Activated CD8-positive, alpha-beta T cell treated with anti-CD3 and anti-CD28 coated beads for 36 hours (primary cell): Measurements from ENCODE around the gene PRKCB. TPM values are rescaled to one million over a fixed set of nuclear protein-coding genes. Genes with fewer than 3 reads are reported as not detected.
A peak's percentile ranks its signal among the peaks of the same experiment; 100 is the strongest.

Experiments used
- ATAC-seq: fragments of 200-7000 bp; cut with Tn5 transposase; one replicate; pipeline ENCODE4 v1.10.0; 2021; ENCODE audit warnings: mild to moderate bottlenecking, moderate library complexity
- CTCF ChIA-PET: fragments of 350-600 bp; sonication (Branson Sonifier 250); formaldehyde crosslinking; loops from one replicate; lab custom pipeline; 2021; ENCODE audit warnings: antibody characterized with exemption; lab: Charles Lee
- POLR2A ChIA-PET: fragments of 350-600 bp; sonication (Branson Sonifier 250); formaldehyde crosslinking; loops from one replicate; lab custom pipeline; 2021; ENCODE audit warnings: antibody characterized with exemption; lab: Charles Lee
- DNase-seq: peaks from one replicate; pipeline ENCODE4 v3.0.0-alpha.2; 2020
- H3K27ac Mint-ChIP-seq: one replicate; pipeline ENCODE4 v1.8.0; 2021; ENCODE audit warnings: mild to moderate bottlenecking, mixed read lengths
- H3K27me3 Mint-ChIP-seq: one replicate; pipeline ENCODE4 v1.8.0; 2021; ENCODE audit warnings: mixed read lengths
- H3K36me3 Mint-ChIP-seq: one replicate; pipeline ENCODE4 v1.8.0; 2021; ENCODE audit warnings: low read depth, mixed read lengths
- H3K4me1 Mint-ChIP-seq: one replicate; pipeline ENCODE4 v1.8.0; 2021; ENCODE audit warnings: low read depth, mixed read lengths
- H3K4me3 Mint-ChIP-seq: one replicate; pipeline ENCODE4 v1.8.0; 2021; ENCODE audit warnings: mild to moderate bottlenecking, moderate library complexity, mixed read lengths
- H3K9me3 Mint-ChIP-seq: one replicate; pipeline ENCODE4 v1.8.0; 2021; ENCODE audit warnings: mixed read lengths
- CTCF ChIP-seq: fragments of 200-600 bp; IDR thresholded peaks from one replicate; pipeline ENCODE4 v1.8.0; 2022; ENCODE audit warnings: antibody characterized with exemption, mild to moderate bottlenecking
- intact Hi-C: fragments of 100-400 bp; cut with micrococcal nuclease; formaldehyde crosslinking; loops from one replicate; pipeline ENCODE4 v1.10.0; 2022
- total RNA-seq, 2 experiments: library from RNA; stranded (reverse); gene quantifications; one replicate each; pipeline ENCODE4 v1.2.3, GENCODE V29; 2021

Gene PRKCB
- total RNA-seq, 2 experiments from 2014 or later: 101 to 105 TPM

DNA sequence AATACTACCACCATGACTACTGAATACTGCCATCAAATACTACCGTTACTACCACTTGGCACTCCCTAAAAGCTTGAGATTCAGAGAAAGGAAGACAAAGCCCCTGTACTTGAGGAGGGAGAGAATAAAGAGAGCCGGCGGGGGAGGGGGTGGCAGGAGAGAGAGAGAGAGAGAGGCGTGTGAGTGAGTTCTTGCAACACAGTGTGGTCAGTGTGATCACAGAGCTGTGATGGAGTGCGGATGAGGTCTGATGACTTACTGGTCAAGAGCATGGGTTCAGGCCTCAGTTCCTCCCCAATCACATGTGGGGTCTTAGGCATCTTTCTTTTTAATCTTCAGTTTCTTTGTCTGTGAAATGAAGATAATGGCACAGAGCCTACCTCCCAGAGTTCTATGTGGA lies 19.2 kb downstream of the PRKCB start:
- no peak for DNase-seq
- Mint-ChIP-seq H3K4me3 (no peak overlapping the region), H3K4me1 (peaks cover 91% of the 10 kb centered on the region), H3K27ac (no peak overlapping the region), H3K9me3 (peaks cover 20% of the 10 kb centered on the region), H3K36me3 (peaks cover 57% of the 10 kb centered on the region), H3K27me3 (no peaks in the 10 kb centered on the region)
- no peak for TF ChIP-seq CTCF
- ChIA-PET POLR2A (interaction anchor here (1.0 to 1.9 kb wide), 4 partner anchors 9 to 14 kb away, joined by 3 to 9 read pairs (median 4); no protein-coding TSS in a partner anchor), CTCF (interaction anchor here (1.1 kb wide), 1 partner anchor 9 kb away, joined by 3 read pairs; no protein-coding TSS in a partner anchor)
- no peak for ATAC-seq
- intact Hi-C loops: no loop called here

- no peaks in the 10 kb centered on the region for H3K27me3 Mint-ChIP-seq
- H3K9me3 Mint-ChIP-seq: peaks cover 19% of the 10 kb centered on the region
- ChIA-PET POLR2A (interaction anchor here (1.2 to 2.3 kb wide), 2 partner anchors 8 to 11 kb away, joined by 3 to 8 read pairs; no protein-coding TSS in a partner anchor), CTCF (interaction anchor here (0.6 to 1.1 kb wide), 5 partner anchors 13 to 154 kb away, joined by 3 to 4 read pairs (median 3); no protein-coding TSS in a partner anchor)
- no peak for DNase-seq
- H3K4me3 Mint-ChIP-seq: no peak overlapping the region
- TF ChIP-seq CTCF: no peak
- intact Hi-C loops: no loop called here
- peaks cover 48% of the 10 kb centered on the region for H3K36me3 Mint-ChIP-seq
- ATAC-seq: no peak
- H3K27ac Mint-ChIP-seq: peak overlapping the region; percentile 17
- H3K4me1 Mint-ChIP-seq: peaks cover 83% of the 10 kb centered on the region
Observed at GRCh38 chr16:23856251-23856709, 20.5 kb downstream of the PRKCB start.

DNA sequence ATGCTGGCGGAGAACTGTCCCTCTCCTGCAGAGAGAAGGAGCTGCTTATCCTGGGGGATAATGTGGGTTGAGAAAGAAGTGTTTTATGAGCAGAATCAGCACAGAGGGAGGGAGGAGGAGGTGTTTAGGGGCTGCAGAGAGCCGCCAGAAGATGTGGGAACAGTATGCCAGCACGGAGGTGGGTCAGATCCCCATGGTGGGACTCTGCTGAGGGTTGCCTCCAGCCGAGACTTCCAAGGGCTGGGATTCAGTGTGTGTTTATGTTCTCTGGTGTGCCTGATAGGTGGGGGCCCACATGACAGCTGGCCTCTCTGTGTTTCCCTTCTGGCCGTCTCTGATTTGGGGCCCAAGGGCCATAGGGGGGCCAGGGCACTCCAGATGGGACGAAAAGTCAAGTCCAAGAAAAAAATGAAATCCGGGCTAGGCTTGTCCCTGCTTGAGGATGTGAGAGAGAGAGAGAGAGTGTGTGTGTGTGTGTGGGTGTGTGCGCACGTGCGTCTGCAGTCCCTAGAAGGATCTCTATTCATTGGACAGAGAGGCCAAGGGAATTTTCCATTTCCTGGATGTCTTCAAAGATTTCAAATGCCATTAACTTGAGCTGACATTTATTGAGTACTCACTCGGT lies 21.6 kb downstream of the PRKCB start:
- peaks cover 14% of the 10 kb centered on the region for H3K9me3 Mint-ChIP-seq
- POLR2A ChIA-PET: interaction anchor here (0.6 to 2.3 kb wide), 4 partner anchors 12 to 100 kb away, joined by 3 to 8 read pairs (median 4); no protein-coding TSS in a partner anchor
- peaks cover 84% of the 10 kb centered on the region for H3K4me1 Mint-ChIP-seq
- no peaks in the 10 kb centered on the region for H3K27me3 Mint-ChIP-seq
- TF ChIP-seq CTCF: no peak
- peaks cover 39% of the 10 kb centered on the region for H3K36me3 Mint-ChIP-seq
- DNase-seq: peak; percentile 50
- intact Hi-C loops: no loop called here
- no peak overlapping the region for H3K4me3 Mint-ChIP-seq
- ATAC-seq: peak; percentile 43
- CTCF ChIA-PET: interaction anchor here (0.8 to 1.3 kb wide), 3 partner anchors 8 to 153 kb away, joined by 3 to 4 read pairs (median 3); no protein-coding TSS in a partner anchor
- H3K27ac Mint-ChIP-seq: peak overlapping the region; percentile 70

- peaks cover 34% of the 10 kb centered on the region for H3K36me3 Mint-ChIP-seq
- no peak overlapping the region for H3K4me3 Mint-ChIP-seq
- ATAC-seq: no peak
- H3K27me3 Mint-ChIP-seq: no peaks in the 10 kb centered on the region
- intact Hi-C loops: no loop called here
- ChIA-PET POLR2A (interaction anchor here (1.5 to 2.3 kb wide), 3 partner anchors 13 to 34 kb away, joined by 4 to 8 read pairs (median 5); no protein-coding TSS in a partner anchor), CTCF (interaction anchor here (0.8 to 1.3 kb wide), 2 partner anchors 9 to 17 kb away, joined by 3 to 4 read pairs; no protein-coding TSS in a partner anchor)
- peaks cover 82% of the 10 kb centered on the region for H3K4me1 Mint-ChIP-seq
- peaks cover 10% of the 10 kb centered on the region for H3K9me3 Mint-ChIP-seq
- no peak for DNase-seq
- H3K27ac Mint-ChIP-seq: peak overlapping the region; percentile 53
- TF ChIP-seq CTCF: no peak
Observed at GRCh38 chr16:23857881-23858269, 22.1 kb downstream of the PRKCB start.
